ENCODE measurements around the gene DSCAML1.
A peak's percentile ranks its signal among the peaks of the same experiment; 100 is the strongest.

Gene DSCAML1

DNA sequence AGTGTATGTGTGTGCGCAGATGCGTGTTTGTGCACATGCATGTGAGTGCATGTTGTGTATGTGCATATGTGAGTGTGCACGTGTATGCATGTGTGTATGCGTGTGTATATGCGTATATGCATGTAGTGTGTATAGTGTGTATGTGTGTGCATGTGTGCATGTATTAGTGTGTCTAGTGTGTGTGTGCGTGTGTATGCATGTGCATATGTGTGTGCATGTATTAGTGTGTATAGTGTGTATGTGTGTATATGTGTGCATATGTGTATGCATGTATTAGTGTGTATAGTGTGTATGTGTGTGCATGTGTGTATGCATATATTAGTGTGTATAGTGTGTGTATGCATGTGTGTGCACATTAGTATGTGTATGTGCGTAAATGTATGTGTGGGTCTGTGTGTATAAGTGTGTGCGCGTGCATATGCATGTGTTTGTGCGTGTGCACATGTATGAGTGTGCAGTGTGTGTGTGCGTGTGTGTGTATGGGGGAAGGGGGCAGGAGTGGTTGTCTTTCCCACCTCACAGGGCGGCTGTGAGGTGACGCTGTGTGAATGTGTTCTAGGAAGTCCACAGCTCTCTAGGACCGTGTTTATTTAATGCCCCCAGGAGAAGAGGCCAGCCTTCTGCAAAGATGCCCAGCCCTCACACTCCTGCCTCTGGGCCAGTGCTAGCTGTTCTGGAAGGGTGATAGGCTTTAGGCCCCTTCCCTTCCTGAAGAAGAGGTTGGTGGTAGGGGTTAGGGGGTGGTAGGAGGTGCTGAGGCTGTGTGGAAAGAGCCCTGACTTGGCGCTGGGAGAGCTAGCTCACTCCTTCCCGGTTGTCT is 354.8 kb downstream of the DSCAML1 start:
- DNase-seq (ENCODE audit: low read depth): no peak

DNA sequence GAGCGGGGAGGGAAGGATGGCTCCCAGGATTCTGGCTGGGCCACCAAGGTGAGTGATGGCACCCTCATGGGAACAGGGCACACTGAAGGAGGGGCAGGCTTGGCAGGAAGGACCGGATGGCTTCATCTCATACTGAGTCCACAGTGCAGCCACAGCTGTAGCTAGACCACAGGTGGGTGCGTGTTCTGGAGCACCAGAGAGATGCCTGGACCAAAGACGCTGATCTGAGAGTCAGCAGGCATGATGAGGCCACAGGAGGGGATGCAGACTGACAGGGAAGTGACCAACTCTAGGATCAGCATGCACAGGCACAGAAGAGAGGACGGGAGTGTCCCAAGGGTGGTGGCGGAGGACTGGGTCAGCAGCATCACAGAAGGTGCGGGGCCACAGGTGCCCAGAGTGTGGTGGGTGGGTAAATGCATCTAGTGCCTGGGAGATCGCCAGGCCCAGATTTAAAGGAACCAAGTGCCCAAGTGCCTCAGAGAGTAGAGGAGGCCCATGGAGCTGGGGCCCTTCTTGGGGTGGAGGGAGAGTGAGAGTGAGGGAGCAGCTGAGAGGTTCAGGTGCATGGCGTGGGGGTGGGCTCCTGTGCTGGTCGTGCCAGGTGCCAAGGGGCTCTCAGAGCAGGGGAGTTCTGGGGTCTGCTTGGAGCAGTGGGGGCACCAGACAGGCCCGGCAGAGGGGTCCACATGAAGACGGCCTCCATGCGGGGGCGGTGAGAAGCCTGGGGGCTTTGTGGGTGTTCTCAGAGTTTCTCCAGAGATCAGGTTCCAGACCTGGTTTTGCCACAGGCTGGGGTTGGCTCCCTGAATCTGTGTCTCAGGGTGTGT is 355.7 kb downstream of the DSCAML1 start:
- DNase-seq (ENCODE audit: low read depth): no peak

DNA sequence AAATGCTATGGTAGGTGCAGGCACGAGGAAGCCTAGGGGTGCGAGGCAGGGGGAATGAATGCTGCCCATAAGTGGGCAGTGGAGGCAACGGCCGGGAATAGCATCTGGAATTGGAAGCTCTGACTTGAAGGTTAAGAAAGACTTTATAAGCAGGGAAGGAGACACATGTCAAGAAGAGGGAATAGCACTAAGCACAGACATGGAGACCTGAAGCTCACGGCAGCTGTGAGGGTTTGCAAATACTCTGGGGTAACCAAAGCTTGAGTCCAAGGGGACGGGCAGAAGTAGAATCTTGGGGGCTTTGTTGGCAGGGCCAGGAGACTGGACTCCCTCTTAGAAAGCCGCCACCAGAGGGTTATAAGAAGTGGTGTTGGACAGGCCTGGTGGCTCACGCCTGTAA is 356.8 kb downstream of the DSCAML1 start:
- DNase-seq (ENCODE audit: low read depth): no peak

GRCh38 chr11:117439256-117439655 is 357.8 kb downstream of the DSCAML1 start:
- no peak for DNase-seq (ENCODE audit: low read depth)

- DNase-seq (ENCODE audit: low read depth): no peak
Measured at GRCh38 chr11:117438371-117439000, 358.5 kb downstream of the DSCAML1 start.

DNA sequence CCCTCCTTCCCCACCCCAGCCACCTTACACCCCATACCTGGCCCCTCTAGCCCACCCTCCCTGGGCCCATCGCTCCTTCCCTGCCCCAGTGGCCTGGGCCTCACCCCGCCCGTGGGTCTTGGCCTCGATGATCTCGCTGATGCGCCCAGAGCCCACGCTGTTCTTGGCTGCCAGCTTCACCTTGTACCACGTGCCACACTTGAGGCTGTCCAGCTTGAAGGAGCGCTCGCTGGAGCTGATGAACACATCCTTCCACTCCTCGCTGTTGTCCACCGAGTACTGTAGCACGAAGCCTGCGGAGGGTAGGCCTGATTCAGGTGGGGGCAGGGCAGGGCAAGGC is 359.3 kb downstream of the DSCAML1 start:
- DNase-seq (ENCODE audit: low read depth): no peak

DNA sequence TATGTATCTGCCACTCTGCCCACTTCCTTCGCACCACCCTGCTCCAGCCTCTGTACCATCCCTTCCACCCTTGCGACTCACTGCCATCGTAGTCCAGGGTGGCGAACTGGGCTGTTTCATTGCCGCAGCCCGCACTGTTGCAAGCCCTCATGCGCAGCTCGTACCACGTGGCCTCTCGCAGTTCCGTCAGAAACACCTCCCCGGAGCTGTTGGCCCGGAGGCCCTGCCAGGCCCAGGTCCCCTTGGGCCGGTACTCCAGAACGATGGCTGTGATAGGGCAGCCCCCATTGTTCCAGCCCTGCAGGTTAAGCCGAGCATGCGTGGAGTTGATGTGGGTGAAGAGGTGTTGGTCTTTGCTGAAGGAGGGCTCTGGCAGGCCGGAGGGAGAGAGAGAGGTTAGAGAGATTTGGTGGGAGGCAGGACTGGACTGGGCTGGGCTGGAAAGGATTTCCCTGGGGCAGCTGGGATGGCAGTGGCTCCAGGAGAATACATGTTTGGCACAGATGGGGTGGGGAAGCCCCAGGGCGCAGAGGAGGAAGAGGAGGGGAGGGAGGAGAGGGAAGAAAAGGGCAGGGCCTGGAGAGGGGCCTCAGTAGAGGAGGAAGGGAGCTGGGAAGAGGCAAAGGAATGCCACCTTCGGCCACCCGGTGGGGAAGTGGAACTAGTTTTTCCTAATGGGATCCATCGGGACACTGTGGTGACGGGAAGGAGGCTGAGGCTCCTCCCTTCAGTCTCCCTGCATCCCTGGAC is 359.8 kb downstream of the DSCAML1 start:
- DNase-seq (ENCODE audit: low read depth): no peak

- DNase-seq (ENCODE audit: low read depth): no peak
Measured at GRCh38 chr11:117435326-117435725, 361.7 kb downstream of the DSCAML1 start.

GRCh38 chr11:117434481-117434880 is 362.5 kb downstream of the DSCAML1 start:
- no peak for DNase-seq (ENCODE audit: low read depth)

- no peak for DNase-seq (ENCODE audit: low read depth)
Measured at GRCh38 chr11:117433717-117434116, 363.3 kb downstream of the DSCAML1 start.

DNA sequence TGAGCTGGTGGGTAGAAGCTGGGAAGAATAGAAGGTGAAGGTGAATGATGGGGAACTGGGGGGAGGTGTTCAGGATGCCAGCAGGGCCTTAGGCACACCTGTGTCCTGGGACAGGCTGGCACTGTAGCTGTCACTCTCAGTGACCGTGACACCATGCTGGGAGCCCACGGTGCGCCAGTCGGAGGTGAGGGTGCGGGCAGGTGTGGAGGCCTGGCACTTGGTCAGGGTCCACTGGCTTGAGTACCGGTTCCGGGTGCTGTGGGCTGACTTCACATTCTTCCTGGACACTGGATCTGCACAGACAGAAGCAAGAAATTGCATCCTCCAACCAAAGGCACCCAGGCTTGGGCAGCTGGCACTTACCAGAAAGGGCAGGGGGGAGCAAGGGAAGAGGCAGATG is 365.6 kb downstream of the DSCAML1 start:
- DNase-seq (ENCODE audit: low read depth): no peak

DNA sequence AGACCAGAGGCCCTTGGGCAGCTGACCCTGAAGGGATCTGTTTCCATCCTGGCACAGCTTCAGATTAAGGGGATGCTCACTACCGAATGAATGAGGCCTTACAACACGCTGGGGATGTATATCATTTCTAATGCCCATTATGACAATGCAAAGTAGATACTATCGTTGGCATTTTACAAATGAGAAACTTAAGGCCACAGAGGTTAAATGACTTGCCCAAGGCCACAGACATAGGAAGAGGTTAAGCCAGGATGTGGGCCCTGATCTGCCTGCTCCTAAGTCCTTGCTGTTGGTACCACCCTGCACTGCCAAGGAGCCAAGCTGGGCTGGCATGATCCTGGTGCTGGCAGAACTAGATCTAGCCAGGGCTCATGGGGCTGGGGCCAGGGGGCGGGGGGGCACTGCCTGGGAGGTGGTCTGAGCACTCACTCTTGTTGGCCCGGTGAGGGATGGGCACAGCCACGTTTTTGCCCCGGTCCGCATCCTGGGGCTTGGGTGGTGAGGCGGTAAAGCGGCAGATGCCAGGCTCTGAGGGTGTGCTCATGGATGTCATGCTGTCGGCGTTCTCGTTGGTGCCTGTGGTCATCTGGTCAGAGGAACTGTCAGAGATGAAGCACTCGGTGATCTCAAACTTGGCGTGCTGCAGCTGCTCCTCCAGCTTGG is 366.6 kb downstream of the DSCAML1 start:
- DNase-seq (ENCODE audit: low read depth): no peak

DNA sequence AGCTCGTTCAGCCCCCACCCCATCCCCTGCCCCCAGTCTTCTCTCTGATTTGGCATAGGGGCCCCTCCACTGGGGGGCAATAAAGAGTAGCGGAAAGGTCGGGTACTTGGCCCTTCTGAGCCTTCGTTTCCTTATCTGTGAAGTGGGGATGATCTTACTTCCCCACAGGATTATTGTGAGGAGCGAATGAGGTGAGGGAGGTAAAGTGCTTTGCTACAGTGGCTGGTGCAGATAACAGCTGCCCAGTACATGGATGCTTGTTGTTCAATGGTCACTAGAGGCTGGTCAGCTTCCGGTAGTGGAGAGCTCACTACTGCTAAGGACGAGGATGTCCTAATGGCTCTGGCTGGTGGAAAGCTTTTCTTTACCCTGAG is 368.2 kb downstream of the DSCAML1 start:
- no peak for DNase-seq (ENCODE audit: low read depth)

- DNase-seq (ENCODE audit: low read depth): no peak
Measured at GRCh38 chr11:117428186-117428855, 368.7 kb downstream of the DSCAML1 start.

- no peak for DNase-seq (ENCODE audit: low read depth)
Measured at GRCh38 chr11:117427356-117427874, 369.6 kb downstream of the DSCAML1 start.

GRCh38 chr11:117426941-117427340 is 370.1 kb downstream of the DSCAML1 start:
- DNase-seq (ENCODE audit: low read depth): no peak

- peak; percentile 27 for DNase-seq (ENCODE audit: low read depth)
Measured at GRCh38 chr11:117426297-117426685, 370.7 kb downstream of the DSCAML1 start.

DNA sequence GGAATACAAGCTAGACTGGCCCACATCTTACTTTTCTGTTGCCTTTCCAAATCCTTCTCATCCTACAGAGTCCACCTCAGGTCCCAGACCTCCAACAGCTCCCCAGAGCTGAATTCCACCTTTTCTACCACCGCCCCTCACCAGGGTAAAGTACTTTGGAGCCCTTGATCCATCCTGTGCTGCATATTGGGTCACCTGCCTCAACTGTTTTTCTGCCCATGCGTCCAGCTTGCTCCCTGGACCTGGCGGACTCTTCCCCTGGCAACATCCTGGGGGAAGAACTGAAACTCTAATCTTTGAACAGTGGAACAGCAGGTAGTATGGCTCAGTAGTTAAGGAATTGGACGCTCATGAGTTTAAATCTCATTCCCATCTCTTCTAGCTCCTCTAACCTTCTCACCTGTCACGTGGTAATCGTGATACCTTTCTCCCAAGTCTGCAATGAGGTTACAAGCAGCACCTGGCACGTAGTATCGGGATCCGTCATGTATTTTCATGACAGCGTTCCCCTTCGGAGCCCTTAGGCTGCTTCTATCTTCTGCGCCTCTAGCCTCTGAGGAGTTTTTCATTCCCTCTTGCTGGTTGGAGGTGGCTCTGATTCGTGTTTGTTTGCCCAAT is 371.2 kb downstream of the DSCAML1 start:
- no peak for DNase-seq (ENCODE audit: low read depth)

DNA sequence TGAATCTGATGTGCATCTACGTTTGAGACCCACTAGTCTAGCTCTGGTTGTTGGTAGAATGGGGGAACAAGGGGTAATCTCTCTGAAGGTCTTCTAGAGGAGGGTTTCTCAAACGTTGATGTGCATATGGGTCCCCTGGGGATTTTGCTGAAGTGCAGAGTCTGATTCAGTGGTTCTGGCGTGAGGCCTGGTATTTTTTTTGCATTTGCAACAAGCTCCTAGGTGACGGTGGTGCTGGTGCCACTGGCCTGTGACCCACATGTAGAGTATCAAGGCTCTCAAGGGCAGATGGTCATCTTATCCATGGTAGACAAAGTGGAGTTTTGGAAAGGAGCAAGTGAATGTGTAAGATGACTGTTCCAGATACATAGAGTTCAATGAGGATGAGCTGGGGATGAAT is 372.2 kb downstream of the DSCAML1 start:
- no peak for DNase-seq (ENCODE audit: low read depth)

- DNase-seq (ENCODE audit: low read depth): no peak
Measured at GRCh38 chr11:117423046-117423575, 373.9 kb downstream of the DSCAML1 start.
